Inferior parietal cortex (tissue), 1 donor: Measurements from ENCODE around the gene BABAM2.

ENCODE experiments used
- DNase-seq: peaks from one replicate; pipeline ENCODE4 v3.0.0-alpha.2; 2016; ENCODE audit errors: extremely low spot score

Gene BABAM2

DNA sequence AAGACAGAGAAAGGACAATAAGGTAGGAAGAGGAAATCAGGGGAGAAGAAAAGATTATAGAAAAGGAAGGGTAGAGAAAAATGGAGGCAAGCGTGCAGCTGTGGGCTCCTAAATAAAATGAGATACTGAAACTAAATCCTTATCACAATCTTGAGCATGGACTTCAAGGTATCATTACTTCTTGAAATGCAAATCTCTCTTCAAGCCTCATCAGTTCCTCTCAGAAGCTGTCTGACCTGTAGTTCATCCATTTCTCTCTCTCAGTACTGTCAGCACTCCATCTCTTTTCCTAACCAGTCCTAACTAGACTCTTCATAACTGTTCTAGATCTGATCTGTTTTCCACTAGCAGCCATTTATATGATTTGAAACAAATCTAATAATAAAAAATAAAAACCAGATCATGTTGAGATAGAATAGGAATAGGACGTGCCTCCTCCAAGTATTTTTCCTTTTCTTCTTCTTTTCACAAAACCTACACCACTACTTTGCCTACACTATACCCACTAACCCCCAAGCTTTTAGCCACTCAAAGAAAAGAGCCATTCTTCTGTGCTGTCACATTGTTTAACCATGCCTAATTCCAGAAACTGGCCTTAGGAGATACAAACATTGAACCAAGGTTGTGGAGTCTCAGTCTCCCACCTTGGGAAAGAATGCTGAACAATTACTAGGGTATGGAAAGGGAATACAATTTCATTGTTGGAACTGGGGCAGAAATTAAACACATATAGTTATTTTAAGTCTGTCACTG, 21.1 kb downstream of the BABAM2 start:
- DNase-seq = no peak

DNA sequence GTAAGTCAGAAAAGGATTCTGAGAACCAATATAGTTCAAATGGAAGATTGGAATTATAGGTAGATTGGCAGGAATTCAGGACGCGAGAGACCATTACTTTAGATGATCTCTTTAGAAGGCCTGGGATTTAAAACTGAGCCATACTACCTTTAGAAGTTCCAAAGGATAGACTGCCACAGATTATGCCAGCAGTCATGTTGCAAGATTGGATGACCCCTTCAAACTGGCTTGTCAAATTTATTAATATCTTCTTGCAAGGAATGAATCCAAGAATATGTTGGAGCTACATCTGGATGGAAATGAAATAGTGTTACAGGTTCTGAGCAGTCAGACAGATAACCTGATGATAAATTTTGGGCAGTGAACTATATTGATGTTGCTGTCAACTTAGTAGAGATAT, 22.0 kb downstream of the BABAM2 start:
- DNase-seq = no peak

DNA sequence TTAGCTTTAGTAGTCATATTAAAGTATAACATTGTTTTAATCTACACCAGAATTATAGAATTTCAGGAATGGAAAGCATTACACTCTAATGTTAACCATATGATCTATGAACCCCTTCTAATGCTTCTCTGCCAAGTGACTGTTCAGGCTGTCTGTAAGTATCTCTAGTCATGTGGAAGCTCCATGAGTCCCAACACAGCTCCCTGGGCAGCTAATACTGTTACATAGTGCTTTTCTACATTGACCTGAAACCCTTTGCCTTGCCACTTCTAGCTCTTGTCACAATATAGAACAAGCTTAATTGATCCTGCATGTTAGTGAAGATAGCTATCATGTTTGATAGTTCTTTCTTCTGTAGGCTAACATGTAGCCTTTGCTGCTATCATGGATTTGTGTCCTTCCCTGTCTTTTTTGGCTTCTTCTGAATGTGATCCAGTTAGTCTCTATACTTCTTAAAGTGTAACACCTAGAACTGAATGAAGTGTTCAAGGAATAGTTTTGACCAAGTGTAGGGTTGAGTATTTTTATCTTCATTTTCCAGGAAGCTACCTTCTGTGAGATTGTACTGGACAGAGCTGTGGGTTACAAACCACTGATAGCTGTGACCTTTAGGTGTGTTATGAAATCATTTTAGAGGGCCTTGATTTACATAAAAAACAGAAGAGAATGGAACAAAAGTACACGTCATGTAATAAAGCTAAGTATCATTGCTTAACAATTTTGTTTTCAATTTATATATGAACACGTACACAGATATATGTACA, 23.7 kb downstream of the BABAM2 start:
- DNase-seq = no peak

DNA sequence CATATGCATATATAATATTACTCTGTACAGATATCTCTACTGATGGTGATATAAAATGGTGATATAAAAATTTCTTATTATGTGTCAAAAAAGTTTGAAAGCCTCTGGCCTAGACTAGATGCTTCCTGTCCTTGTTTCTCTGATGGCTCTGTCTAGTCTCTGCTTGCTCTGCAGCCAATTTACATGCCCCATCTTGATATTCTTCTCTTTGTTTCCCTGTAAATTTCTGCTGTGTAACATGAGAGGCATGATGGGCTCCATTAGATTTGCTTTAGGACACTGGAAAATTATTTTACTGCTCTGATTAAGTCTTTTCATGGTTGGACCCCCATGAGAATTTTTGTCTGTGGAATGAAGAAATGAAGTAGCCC, 24.3 kb downstream of the BABAM2 start:
- no peak for DNase-seq

DNA sequence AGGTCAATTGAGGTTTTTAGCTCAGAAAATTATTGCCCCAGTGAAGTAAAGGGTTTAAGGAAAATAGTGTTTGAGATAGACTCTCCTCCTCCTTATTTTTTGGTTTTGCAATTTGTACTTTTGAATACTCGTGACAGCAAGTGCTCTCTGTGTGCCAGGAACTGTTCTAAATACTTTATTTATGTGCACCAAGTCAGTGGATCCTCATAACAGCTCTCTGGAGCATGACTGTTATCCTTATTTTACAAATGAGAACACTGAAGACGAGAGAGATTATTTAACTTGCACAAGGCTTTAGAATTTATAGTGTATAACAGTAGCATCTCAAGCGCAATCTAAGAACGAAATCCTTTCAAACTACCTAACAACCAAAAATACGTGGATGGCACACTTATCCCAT, 24.7 kb downstream of the BABAM2 start:
- peak; percentile 50 for DNase-seq

DNA sequence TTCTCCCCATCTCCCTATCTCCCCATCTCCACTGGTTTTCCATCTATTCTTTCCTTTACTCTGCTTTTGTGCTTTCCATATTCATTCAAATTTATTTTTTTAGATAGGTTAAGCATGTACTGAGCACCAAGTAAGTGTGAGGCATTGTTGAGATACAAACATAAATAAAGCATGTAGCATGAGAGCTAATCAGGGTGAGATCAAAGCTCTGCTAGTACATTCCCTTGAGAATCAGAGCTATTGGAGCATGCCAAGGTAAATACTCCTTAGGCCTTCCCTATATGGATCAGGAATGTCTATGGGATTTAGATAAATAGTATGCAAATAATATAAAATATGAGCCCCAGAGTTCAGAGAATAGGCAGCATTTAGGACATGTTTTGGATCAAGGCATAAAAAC, 25.3 kb downstream of the BABAM2 start:
- DNase-seq = no peak

DNA sequence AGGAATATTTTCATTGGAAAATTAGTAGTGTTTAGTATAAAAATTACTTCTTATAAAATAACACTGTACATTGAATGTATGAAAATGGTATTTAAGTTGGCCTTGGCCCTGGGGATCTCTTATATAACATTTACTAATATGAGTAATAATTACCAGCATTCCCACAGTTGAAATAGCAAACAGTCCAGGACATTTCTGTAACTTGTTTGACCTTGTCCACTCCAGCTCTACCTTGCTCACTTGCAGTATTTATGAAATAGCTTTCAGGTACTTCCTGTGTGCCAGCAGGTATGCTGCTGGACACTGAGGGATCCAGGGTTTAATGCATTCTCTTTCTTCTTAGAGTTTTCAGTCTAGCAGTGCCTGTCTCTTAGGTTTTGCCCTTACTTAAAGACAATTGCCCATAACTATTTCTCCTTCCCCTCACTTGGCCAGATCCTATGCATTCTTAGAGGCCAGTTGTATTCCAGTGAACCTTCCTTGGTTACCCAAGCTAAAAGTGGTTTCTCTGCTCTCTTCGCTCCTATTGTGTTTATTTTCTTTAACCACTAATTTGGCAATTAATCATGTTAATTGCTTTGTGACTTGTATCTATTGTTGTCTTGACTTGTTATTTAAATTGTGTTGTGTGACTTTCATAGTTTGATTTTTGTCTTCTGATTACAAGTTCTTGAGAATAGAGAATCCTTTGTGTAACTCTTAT, 25.9 kb downstream of the BABAM2 start:
- no peak for DNase-seq

DNA sequence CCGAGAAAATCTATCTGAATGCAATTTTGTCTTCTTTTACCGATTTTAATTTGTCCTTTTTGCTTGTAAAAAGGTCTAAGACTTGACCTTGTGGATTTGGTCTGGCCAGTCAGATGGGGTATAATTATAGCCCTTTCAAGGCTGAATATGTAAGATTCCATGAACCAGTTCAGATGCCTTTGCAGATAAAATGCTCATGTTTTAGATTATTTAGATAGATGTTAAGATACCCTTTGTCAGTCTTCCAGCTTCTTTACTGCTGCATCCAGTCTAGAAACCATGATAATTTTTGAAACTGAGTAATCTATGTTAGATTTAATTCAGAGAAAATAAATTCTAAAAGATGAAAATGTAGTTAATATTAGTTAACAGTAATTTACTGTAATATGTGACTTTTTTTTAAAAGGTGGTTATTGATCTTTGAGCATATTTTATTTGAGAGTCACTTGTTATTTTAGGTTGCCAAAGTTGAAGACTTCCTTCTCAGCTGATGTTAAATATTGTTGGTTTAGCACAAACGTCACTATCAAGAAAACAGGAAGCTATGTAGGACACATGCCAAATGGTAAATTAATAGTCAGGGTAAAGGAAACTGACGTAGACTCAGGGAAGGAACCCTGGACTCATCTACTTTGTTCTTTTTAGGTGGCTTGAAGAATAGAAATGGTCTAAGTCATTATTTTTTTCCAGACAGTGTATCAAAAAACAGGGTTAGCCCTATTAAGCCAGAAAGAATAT, 29.8 kb downstream of the BABAM2 start:
- no peak for DNase-seq

DNA sequence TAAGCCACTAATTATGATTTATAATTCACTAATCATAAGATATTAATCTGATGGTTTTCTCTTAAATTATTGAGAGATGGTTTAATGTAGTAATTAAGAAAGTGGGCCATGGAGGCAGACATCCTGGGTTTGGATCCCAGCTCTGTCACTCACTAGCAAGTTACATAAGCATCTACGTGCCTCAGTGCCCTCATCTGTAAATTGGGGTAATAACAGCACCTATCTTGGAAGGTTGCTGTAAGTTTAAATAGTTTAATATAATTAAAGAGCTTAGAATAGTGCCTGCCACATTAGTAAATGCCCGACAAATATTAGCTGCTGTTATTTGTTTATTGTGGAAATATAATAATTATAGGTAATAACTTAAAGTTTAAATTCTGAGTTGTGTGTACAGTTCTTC, 30.9 kb downstream of the BABAM2 start:
- no peak for DNase-seq

DNA sequence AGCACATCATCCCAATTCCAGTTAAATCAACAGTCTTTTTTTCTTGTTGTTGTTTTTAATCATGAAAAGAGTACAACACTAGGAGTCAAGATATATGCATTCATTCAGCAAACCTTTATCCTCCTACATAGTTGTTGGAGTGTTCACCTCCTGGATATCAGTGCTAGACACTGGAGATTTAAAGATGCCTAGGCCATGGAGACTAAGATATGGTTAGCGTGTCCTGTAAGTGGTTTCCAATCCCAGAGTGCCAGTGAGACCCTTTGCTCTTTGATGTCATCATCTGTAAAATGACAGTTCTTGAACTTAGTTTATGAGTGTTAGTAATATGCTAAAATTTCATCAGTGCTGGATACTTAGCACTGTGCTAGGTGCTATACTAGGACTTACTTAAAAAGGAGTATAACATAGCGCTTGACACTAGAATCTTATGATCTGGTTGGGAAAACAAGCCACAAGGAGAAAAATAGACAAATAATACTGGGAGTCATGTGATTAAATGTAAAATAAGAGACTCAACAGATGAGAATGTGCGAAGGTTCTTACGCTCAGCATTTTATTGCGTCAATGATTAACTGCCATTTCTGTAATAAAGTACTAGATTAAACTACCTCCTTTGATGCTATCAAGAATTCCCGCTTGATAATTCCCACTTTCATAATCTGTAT, 31.5 kb downstream of the BABAM2 start:
- no peak for DNase-seq

DNA sequence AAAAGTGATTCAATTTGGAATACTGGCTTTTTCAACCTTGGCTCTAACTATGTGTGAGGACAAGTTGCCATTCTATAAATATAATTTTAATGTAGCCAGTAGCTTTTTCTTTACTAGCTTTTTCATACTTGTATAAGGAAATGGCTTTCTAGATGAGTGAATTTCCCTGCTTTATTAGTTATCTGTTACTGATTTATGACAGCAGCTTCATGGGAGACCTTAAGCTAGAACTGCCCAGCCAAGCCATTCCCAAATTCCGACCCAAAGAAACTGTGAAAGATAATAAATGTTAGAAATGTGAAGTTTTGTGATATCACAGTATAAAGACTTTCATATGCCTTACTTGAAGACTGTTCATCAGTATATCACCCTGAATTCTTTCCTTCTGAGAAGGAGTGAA, 32.3 kb downstream of the BABAM2 start:
- DNase-seq = no peak

DNA sequence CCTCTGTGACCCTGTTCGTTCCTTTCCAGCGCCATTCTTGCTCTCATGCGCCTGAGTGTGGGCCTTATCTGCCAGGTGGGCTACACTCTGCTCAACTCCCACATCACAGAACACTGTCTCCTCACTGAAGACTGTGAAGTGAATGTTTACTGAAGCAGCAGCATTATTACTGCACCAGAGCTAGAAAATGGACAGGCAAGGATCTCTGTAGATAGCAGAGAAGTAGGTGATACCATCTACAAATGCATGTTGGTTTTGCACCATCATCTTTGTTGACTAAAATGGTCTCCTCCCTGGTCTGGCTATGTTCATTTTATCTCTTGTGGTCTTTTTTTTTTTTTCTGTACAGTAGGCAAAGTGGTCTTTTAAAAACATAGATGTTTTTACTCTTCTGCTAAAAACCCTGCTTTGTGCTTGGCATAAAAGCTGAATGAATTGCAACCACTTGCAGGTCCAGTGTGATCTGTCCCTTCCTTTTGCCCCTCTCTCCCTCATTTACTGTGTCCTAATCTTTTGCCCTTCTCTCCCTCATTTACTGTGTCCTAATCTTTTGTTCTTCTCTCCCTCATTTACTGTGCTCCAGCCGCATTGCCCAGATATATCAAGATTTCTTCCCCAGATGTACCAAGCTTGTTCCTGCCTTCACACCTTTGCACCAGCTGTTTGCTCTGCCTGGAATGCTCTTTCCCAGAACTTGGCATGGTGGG, 35.4 kb downstream of the BABAM2 start:
- DNase-seq = no peak

DNA sequence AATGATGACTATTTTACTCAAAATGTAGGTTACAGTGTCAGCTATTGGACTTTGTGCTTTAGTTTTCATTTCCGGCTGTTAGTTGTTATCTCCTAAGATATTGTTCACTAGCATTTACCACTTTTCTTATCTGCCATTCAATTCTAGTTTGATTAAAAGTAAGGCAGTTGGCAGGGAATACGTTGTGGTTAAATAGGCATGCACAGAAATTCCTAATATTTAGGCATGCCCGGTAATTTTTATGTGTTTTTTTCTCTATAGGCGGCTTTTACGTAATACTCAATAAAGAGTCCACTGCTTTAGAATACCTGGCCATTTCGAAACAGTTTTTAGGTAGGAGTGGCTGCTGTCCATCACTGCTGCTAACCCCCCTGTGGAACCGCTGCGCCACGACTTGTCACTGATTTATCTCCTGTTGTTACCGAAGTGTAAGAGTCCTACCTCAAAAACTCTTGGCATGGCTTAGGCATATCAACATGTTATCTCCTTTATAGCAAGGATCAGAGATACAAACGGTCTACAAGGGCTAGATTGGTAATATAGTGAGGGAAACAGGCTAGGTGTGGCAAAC, 39.5 kb downstream of the BABAM2 start:
- no peak for DNase-seq

DNA sequence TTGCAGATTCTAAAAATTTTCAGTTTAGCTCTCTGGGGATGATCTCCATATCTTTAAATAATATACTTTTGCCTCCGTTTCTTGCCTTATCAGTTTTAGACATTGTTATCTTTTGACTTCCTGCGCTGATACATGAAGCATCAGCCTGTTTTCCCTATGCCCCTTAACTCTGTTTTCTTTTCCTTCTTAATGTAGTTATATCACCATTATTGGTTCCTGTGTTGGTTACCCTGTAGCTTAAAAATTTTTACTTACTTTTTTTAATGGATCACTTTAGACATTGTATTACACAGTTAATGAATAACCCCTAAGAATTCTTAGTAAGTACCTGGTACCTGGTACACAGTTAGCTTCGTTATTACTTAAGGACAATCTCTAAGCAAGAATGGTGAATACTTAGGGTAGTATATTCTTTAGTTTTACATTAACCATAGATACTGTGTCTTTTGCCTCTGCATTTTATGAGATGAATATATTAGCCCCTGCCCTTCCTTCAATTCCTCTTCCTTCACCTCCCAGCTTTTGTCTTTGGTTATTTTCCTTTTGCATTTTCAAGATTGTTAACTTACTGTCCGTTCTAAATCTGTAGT, 40.9 kb downstream of the BABAM2 start:
- no peak for DNase-seq

DNA sequence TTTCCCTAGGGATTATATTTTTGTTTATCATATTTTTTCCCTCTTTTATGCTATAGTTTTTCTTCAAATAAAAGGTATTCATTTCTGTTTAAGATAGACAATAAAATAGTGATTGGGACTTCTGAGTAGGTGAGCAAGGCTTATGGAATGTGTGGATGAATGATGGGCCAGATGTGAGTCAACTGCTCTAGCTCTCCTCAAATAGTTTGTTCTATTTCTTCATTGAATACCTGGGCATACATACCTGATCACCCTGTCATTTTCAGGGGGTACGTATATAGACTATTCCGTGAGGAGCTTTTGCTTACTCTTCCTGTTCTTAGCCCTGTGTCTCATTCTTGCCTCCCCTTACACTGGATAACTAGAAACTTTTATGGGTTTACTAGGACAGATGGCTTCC, 41.9 kb downstream of the BABAM2 start:
- no peak for DNase-seq

DNA sequence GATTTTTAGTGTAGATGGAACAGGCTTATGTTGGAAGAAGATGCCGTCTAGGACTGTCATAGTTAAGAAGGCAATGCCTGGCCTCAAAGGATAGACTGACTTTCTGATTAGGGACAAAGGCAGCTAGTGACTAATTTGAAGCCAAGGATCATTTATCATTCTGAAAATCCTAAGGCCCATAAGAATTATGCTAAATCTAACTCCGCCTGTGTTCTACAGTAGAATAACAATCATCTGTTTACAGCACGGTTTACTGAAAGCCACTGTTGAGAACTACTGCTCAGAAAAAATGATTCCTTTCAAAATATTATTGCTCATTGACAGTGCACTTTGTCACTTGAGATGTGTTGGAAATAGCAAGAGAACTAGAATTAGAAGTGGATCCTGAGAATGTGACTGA, 44.5 kb downstream of the BABAM2 start:
- no peak for DNase-seq

DNA sequence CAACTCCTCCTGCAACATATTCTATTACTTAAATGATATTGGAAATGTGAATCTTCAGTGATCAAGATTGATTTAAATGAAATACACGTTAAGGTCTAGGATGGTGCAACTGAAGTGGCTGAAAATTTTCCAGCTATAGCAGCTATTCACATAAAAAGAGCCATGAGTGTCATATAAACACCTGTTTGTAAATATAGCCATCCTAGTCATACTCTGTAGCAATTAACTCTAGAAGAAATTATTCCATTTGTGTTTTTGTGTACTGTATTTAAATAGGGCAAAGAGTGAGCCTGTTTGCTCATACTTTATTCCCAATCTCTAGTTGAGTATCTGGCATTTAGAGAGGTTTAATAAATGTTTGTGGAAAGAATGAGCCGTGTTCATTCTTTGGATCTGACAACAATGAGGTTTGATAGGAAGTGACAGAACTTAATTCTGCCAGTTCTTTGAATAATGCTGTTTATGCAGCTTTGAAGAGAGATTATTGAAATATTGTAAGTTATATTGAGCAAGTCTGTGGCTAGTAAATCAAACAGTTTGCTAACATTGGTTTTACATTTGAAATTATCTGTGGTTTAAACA, 49.7 kb downstream of the BABAM2 start:
- DNase-seq = no peak

DNA sequence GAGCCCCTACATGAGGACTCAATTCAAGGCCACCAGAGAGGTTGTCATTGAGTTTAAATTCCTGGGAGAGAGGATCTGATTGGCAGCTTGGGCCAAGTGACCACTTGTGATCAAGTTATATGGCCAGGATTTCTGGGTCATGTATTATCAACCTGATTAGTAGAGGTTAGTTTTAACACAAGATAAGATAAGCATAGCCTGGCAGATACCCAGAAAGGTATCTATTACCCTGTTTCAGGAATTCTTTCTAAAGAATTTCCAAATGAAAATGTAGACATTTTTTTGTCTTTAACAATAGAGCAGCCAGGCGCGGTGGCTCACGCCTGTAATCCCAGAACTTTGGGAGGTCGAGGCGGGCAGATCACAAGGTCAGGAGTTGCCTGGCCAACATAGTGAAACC, 50.5 kb downstream of the BABAM2 start:
- no peak for DNase-seq

DNA sequence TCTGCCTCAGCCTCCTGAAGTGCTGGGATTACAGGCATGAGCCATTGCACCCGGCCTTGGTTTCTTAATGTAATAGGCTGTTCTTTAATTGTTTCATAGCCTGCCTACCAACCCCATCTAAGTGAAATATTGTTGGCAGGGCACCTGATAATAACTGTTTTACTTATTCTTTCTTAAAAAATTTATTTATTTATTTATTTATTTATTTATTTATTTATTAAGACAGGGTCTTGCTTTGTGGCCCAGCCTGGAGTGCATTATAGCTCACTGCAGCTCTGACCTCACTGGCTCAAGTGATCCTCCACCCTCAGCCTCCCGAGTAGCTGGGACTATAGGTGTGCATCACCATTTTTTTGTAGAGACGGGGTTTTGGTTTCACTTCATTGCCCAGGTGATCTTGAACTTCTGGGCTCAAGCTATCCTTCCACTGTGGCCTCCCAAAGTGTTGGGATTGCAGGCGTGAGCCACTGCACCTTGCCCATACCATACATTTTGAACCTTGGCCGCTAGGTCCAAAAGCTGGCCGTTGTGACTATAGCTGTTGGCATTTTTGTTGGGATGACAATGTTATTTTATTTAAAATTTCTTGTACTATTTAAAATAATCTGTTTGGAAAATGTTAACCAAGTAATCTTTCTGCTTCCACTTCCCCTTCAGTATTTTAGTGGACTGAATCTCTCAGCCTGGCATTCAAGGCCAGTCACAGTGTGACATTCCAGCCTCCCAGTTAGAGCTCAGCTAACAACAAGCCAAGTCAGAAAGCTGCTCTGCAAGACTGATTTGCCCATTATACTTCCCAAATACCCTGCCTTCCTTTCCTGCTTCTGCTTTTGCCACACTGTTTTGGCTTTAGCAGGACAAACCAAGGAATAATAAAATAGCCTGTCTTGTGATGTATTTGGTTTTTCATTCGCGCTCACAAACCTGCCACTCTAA, 52.4 kb downstream of the BABAM2 start:
- DNase-seq = no peak
